Colon (tissue), 2 donors: ENCODE data around the gene FAM83G.
"Not testable (repeated sequence)": the region's sequence is repeated elsewhere in the genome, so short reads cannot be mapped to it uniquely, and the experiment has no call there.

ENCODE experiments used
- FAIRE-seq: peaks from 2 replicates; lab custom pipeline; 2012; peaks lifted over from hg19 to GRCh38; lab: Jason Lieb, UNC
- donor health status: control.
- donor health status: control.

FAM83G gene

DNA sequence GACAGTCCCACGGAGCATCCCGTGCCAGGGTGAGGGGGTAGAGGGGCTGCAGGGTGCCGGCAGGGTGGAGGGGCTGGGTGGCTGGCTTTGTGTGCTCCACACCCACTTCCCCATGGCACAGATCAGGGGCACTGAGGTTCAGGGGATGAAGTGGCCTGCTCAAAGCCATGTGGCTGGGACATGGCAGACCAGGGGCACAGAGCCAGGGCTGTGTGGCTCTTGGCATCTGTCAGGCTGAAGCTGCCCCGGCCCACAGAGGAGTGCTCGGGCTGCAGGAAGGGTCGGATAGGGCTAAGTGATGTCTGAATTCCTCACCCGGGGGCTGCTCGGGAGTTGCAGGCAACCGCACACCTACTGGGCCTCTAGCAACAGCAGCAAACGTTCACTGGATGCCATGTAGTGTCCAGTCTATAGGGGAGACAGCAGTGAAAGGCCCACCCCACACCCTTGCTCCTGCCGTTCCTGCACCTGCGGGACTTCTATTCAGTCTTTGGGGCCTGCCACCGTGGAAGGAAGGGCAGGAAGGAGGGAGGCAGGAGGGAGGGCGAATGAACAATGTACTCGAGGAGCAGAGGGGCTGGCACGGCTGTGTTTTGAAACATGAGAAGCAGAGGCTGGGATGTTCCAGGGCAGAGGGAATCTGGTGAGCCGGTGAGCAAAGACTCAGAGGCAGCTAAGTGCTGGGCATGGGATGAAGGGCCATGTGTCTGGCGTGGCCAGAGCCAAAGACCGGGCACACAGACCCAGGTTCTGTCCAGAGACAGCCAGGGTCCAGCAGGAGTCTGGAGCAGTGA lies 37.5 kb downstream of the FAM83G start:
- no peak for FAIRE-seq

- FAIRE-seq, result no peak
Measured at GRCh38 chr17:18965530-18966236, 38.9 kb downstream of the FAM83G start.

- no peak for FAIRE-seq
Measured at GRCh38 chr17:18964550-18964949, 40.0 kb downstream of the FAM83G start.

DNA sequence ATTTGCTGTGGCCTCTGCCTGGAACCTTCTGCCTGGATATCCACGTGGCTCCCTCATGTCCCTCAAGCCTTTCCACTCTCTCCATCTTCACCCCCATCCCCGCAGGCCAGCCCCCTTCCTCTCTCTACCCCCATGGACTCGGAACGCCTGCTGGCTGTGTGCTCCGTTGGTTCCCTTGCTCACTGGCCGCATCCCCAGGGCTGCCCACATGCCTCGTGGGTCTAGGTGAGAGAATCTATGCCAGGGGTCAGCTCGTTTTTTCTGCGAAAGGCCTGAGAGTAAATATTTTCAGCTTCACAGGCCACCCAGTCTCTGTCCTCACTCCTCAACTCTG lies 40.6 kb downstream of the FAM83G start:
- no peak for FAIRE-seq

- FAIRE-seq, result no peak
Measured at GRCh38 chr17:18963126-18964017, 41.2 kb downstream of the FAM83G start.

DNA sequence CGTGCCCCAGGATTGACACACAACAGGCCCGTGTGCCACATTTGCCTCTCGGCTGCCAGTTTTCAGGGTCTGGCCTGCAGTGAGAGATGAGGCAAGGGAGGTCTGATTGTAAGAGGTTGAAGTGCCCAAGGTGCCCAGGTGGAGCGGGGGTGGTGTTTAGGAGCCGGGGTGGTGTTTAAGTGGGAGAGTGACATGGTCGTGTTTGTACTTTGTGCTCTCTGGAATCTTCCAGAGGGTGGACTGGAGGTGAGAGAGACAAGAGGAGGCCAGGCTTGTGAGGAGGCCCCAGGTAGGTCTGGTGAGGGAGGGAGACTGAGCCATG lies 42.1 kb downstream of the FAM83G start:
- FAIRE-seq, result no peak

- no peak for FAIRE-seq
Measured at GRCh38 chr17:18961634-18962493, 42.7 kb downstream of the FAM83G start.

GRCh38 chr17:18960803-18961511 lies 43.6 kb downstream of the FAM83G start:
- FAIRE-seq, result no peak

DNA sequence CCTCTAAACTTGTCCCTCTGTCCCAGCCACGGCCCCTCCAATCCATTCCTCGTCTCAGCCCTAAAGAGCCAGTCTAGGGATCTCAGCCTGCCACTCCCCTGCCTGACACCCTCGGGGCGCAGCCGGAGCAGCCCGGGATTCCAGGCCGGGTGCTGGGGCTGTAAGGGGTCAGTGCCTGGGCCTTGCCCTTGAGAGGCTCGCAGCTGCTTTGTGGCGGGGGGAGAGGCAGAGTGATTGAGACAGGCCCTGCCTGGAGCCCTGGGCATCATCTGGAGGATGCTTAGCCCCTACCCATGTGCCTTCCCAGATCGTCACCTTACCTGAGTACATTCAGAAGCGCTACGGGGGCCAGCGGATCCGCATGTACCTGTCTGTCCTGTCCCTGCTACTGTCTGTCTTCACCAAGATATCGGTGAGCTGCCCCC lies 44.3 kb downstream of the FAM83G start:
- FAIRE-seq, result no peak

GRCh38 chr17:18959845-18960240 lies 44.7 kb downstream of the FAM83G start:
- FAIRE-seq, result no peak

DNA sequence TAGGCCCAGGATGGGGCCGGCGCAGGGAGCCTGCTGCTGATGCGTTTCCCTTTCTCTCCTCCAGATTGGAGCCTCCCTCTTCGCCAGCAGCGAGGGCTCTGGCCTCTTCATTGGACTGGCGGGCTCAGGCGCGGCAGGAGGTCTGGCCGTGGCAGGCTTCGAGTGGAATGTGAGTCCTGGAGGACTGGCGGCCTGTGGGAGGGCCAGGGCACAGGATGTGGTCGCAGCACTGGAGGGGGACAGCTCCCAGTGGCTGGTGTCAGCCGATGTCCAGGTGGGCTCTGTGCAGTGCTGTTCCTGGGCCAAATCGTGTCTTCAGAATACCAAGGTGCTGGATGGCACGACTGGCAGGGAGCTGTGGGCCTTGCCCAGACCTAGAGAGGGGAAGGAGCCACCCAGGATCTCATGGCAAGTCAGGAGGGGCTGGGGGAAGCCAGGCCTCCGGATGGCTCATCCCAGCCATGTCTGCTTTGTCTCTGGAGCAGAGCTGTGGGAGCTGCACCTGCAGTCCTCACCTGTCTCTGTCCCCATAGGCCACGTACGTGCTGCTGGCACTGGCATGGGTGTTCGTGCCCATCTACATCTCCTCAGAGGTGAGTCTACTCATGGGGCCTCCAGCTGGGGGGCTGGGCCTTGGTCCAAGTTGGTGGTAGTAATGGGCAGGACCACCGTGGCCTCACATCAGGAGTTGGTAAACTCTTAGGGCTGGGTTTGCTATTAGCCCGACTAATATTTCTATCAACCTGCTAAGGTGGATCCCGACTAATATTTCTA lies 45.3 kb downstream of the FAM83G start:
- FAIRE-seq, result no peak

GRCh38 chr17:18958611-18959010 lies 46.0 kb downstream of the FAM83G start:
- FAIRE-seq, result no peak

GRCh38 chr17:18957831-18958230 lies 46.7 kb downstream of the FAM83G start:
- no peak for FAIRE-seq

DNA sequence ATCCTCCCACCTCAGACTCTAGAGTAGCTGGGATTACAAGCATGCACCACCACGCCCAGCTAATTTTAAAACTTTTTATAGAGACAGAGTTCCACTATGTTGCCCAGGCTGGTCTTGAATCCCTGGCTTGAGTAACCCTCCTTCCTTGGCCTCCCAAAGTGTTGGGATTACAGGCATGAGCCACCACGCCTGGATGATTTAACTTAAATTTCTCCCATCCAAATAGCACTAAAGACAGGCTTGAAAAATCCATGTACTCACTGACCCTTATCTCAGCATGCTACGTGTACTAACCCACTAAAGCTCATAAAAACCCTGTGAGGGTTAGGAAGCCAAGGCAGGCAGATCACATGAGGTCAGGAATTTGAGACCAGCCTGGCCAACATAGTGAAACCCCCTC lies 48.0 kb downstream of the FAM83G start:
- no peak for FAIRE-seq

GRCh38 chr17:18956021-18956420 lies 48.5 kb downstream of the FAM83G start:
- not testable (repeated sequence) for FAIRE-seq

GRCh38 chr17:18955009-18955408 lies 49.6 kb downstream of the FAM83G start:
- no peak for FAIRE-seq

DNA sequence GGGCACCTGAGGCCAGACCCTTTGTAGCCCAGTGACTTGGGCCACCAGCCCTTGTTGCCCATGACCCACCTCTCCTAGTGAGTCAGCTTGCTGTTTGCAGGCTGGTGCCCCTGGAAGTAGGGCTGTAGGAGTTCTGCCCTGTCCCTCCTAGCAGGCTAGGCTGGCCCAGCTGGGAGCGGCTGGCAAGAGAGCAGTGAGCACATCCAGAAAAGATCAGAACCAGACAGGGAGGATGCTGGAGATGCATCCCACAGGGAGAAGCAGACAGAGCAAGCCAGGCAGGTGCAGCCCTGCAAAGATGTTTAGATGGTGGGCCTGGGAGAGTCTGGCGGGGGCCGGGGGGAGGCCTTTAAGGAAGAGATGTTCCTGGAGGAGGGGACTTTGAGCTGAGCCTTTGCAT lies 50.2 kb downstream of the FAM83G start:
- no peak for FAIRE-seq

GRCh38 chr17:18953231-18953728 lies 51.3 kb downstream of the FAM83G start:
- FAIRE-seq, result no peak

- FAIRE-seq, result no peak
Measured at GRCh38 chr17:18951941-18952842, 52.4 kb downstream of the FAM83G start, which contains the start of gene SLC5A10. Gene SLC5A10 (plus strand): TSS chr17:18952165. CDS start chr17:18952206, 41 bp downstream.
